KMS-11 (cell line): ENCODE results near the gene TSPAN5.
"Not testable (repeated sequence)": the region's sequence is repeated elsewhere in the genome, so short reads cannot be mapped to it uniquely, and the experiment has no call there.

ENCODE experiments used
- H2AFZ ChIP-seq: fragments of 200-600 bp; sonication (generic); 2 replicates; pipeline ENCODE4 v1.6.1; 2016; ENCODE audit warnings: antibody characterized with exemption, mixed run types, low read depth
- H3K27ac ChIP-seq: fragments of 200-600 bp; sonication (generic); 2 replicates; pipeline ENCODE4 v1.6.1; 2016; ENCODE audit warnings: mild to moderate bottlenecking, mixed run types
- H3K27me3 ChIP-seq: fragments of 200-600 bp; sonication (generic); 2 replicates; pipeline ENCODE4 v1.6.1; 2017; ENCODE audit warnings: mild to moderate bottlenecking, low read depth, mixed run types, moderate library complexity; ENCODE audit not compliant: insufficient read depth
- H3K36me3 ChIP-seq: fragments of 200-600 bp; sonication (generic); 2 replicates; pipeline ENCODE4 v1.6.1; 2017; ENCODE audit warnings: mild to moderate bottlenecking, mixed run types; ENCODE audit not compliant: insufficient read depth
- H3K4me1 ChIP-seq: fragments of 200-600 bp; sonication (generic); 2 replicates; pipeline ENCODE4 v1.6.1; 2016; ENCODE audit warnings: mild to moderate bottlenecking, low read depth, mixed run types; ENCODE audit not compliant: poor library complexity, severe bottlenecking
- H3K4me2 ChIP-seq: fragments of 200-600 bp; sonication (generic); 2 replicates; pipeline ENCODE4 v1.7.0; 2016; ENCODE audit warnings: mild to moderate bottlenecking, mixed run types
- H3K4me3 ChIP-seq: fragments of 200-600 bp; sonication (generic); IDR thresholded peaks from 2 replicates; pipeline ENCODE4 v1.6.1; 2017; ENCODE audit warnings: low read depth, low read length, mixed read lengths; ENCODE audit not compliant: insufficient read depth
- H3K79me2 ChIP-seq: fragments of 200-600 bp; sonication (generic); 2 replicates; pipeline ENCODE4 v1.6.1; 2016; ENCODE audit warnings: low read depth, mixed run types; ENCODE audit not compliant: insufficient read depth
- H3K9ac ChIP-seq: fragments of 200-600 bp; sonication (generic); 2 replicates; pipeline ENCODE4 v1.6.1; 2016; ENCODE audit warnings: mild to moderate bottlenecking, mixed run types
- H4K20me1 ChIP-seq: fragments of 200-600 bp; sonication (generic); 2 replicates; pipeline ENCODE4 v1.6.1; 2016; ENCODE audit warnings: mild to moderate bottlenecking, mixed run types; ENCODE audit not compliant: insufficient read depth
- TF ChIP-seq, protein P1 (sequence below): fragments of 200-600 bp; sonication (generic); conservative IDR thresholded peaks from 2 replicates; pipeline ENCODE4 v1.6.1; 2017; ENCODE audit warnings: low read depth, mild to moderate bottlenecking, antibody characterized with exemption, low read length, moderate library complexity, mixed read lengths

The TSPAN5 gene

GRCh38 chr4:98466868-98467599 is 191.4 kb downstream of the TSPAN5 start:
- H3K4me2 ChIP-seq = peak overlapping the region; percentile 82; the same call in 1 of the 2 replicates
- no peak overlapping the region for H3K4me3 ChIP-seq
- peaks cover 5% of the 10 kb centered on the region for H3K4me1 ChIP-seq
- H4K20me1 ChIP-seq = no peaks in the 10 kb centered on the region
- TF ChIP-seq, protein P1, sequence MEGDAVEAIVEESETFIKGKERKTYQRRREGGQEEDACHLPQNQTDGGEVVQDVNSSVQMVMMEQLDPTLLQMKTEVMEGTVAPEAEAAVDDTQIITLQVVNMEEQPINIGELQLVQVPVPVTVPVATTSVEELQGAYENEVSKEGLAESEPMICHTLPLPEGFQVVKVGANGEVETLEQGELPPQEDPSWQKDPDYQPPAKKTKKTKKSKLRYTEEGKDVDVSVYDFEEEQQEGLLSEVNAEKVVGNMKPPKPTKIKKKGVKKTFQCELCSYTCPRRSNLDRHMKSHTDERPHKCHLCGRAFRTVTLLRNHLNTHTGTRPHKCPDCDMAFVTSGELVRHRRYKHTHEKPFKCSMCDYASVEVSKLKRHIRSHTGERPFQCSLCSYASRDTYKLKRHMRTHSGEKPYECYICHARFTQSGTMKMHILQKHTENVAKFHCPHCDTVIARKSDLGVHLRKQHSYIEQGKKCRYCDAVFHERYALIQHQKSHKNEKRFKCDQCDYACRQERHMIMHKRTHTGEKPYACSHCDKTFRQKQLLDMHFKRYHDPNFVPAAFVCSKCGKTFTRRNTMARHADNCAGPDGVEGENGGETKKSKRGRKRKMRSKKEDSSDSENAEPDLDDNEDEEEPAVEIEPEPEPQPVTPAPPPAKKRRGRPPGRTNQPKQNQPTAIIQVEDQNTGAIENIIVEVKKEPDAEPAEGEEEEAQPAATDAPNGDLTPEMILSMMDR = no peak
- no peak overlapping the region for H3K27ac ChIP-seq
- H2AFZ ChIP-seq = peak overlapping the region; percentile 83
- no peaks in the 10 kb centered on the region for H3K36me3 ChIP-seq
- no peaks in the 10 kb centered on the region for H3K79me2 ChIP-seq
- no peaks in the 10 kb centered on the region for H3K27me3 ChIP-seq
- no peak overlapping the region; the same call in 1 of the 2 replicates for H3K9ac ChIP-seq

GRCh38 chr4:98462487-98462886 is 195.9 kb downstream of the TSPAN5 start:
- Histone ChIP-seq H3K9ac (no peak overlapping the region), H4K20me1 (no peaks in the 10 kb centered on the region), H3K4me1 (no peaks in the 10 kb centered on the region), H3K27ac (no peak overlapping the region), H3K79me2 (no peaks in the 10 kb centered on the region), H2AFZ (no peak overlapping the region), H3K4me3 (no peak overlapping the region), H3K36me3 (no peaks in the 10 kb centered on the region), H3K4me2 (no peak overlapping the region), H3K27me3 (no peaks in the 10 kb centered on the region)
- TF ChIP-seq, protein P1 = no peak

- not testable (repeated sequence) for H3K36me3 ChIP-seq, H3K27me3 ChIP-seq, H3K27ac ChIP-seq, H3K4me1 ChIP-seq, H3K79me2 ChIP-seq, H3K9ac ChIP-seq, H3K4me3 ChIP-seq, H2AFZ ChIP-seq, H3K4me2 ChIP-seq, H4K20me1 ChIP-seq
Observed at GRCh38 chr4:98461121-98461865, 197.1 kb downstream of the TSPAN5 start.

GRCh38 chr4:98457422-98457821 is 201.0 kb downstream of the TSPAN5 start:
- H3K36me3 ChIP-seq, H4K20me1 ChIP-seq, H3K79me2 ChIP-seq, H3K4me2 ChIP-seq, H3K9ac ChIP-seq, H3K27ac ChIP-seq, H3K27me3 ChIP-seq, H2AFZ ChIP-seq, H3K4me1 ChIP-seq, H3K4me3 ChIP-seq: not testable (repeated sequence)

DNA sequence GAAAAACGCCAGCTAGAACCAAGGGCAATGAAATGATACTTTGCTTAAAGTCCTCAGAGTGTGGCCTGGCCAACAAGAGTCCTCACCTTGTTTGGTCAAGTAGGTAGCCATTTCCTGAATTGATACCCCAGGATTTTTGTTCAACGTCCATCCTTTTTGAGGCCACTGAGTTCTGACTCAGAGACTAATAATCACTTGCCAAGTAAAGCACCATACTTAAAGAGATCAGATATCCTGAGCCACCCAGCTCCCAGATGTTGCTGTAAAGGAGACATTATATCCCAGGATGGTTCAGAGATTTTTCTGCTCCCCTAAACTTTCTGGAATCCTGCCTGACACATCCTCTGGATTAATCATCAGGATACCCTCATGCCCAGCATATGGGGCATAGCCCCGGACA is 206.3 kb downstream of the TSPAN5 start:
- no peaks in the 10 kb centered on the region for H3K4me1 ChIP-seq
- no peaks in the 10 kb centered on the region for H3K79me2 ChIP-seq
- no peak overlapping the region for H3K27ac ChIP-seq
- H4K20me1 ChIP-seq = no peaks in the 10 kb centered on the region
- H3K4me3 ChIP-seq = no peak overlapping the region
- H2AFZ ChIP-seq = no peak overlapping the region
- H3K9ac ChIP-seq = no peak overlapping the region
- no peak overlapping the region for H3K4me2 ChIP-seq
- no peaks in the 10 kb centered on the region for H3K36me3 ChIP-seq
- TF ChIP-seq, protein P1 = no peak
- no peaks in the 10 kb centered on the region for H3K27me3 ChIP-seq
